ENCODE data around the gene PRKCB. TPM values are rescaled to one million over a fixed set of nuclear protein-coding genes. Genes with fewer than 3 reads are reported as not detected.

PRKCB gene
- total RNA-seq, 3 donors from 2014 or later, result 1.3 to 5.3 (median 4.7) TPM

DNA sequence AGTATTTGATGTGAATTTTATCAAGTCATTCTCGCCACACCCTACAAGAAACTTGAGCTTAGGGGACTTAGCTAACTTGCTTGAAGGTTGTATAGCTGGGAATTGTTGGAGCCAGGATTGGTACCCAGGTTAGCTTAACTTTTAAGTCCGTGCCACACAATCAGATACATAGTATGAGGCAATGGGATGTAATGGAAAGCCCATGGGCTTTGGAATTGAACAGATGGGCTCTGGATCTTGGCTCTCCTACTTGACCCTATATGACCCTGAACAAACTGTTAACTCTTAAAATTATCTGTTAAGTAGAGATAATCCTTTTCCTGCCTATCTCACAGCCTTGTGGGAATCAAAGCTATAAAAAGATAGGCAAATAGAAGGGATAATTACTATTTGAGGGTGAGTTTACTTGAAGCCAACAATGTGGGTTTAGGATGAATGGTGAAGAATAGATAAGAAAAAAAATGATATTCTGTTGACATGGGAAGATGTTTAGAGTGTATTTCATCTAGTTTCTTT, 368.4 kb downstream of the PRKCB start:
- H3K4me3 ChIP-seq, result no peak overlapping the region
- TF ChIP-seq POLR2A (IDR thresholded peaks at IDR 0.05) (no peak), POLR2AphosphoS5 (IDR thresholded peaks at IDR 0.05) (no peak)
- TF ChIP-seq, protein P1, sequence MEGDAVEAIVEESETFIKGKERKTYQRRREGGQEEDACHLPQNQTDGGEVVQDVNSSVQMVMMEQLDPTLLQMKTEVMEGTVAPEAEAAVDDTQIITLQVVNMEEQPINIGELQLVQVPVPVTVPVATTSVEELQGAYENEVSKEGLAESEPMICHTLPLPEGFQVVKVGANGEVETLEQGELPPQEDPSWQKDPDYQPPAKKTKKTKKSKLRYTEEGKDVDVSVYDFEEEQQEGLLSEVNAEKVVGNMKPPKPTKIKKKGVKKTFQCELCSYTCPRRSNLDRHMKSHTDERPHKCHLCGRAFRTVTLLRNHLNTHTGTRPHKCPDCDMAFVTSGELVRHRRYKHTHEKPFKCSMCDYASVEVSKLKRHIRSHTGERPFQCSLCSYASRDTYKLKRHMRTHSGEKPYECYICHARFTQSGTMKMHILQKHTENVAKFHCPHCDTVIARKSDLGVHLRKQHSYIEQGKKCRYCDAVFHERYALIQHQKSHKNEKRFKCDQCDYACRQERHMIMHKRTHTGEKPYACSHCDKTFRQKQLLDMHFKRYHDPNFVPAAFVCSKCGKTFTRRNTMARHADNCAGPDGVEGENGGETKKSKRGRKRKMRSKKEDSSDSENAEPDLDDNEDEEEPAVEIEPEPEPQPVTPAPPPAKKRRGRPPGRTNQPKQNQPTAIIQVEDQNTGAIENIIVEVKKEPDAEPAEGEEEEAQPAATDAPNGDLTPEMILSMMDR (IDR thresholded peaks at IDR 0.05), result no peak
- no peaks in the 10 kb centered on the region for H3K4me1 ChIP-seq
- H3K27ac ChIP-seq, result no peak overlapping the region
- intact Hi-C loops (cut with DNase I; ENCODE audit: low total_unique reads), result no loop called here
- H3K9me3 ChIP-seq, result no peaks in the 10 kb centered on the region
- DNase-seq (ENCODE audit: low spot score in 2 of 2), result no peak
- H3K36me3 ChIP-seq, result no peaks in the 10 kb centered on the region
- H3K27me3 ChIP-seq, result no peaks in the 10 kb centered on the region

DNA sequence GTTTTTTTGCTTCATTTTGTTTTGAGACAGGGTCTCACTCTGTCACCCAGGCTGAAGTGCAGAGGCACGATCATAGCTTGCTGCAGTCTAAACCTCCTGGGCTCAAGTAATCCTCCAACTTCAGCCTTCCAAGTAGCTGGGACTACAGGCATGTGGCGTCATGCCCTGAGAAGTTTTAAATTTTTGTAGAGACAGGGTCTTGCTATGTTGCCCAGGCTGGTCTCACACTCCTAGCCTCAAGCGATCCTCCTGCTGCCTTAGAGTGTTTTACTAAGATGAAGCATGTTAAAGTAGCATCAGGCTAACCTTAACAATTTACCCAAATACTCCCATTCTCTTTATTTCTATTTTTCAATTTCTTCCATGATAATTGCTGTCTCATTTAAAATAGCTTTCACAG, 371.1 kb downstream of the PRKCB start:
- intact Hi-C loops (cut with DNase I; ENCODE audit: low total_unique reads), result no loop called here
- Histone ChIP-seq H3K27ac (no peak overlapping the region), H3K4me1 (no peaks in the 10 kb centered on the region), H3K36me3 (no peaks in the 10 kb centered on the region), H3K4me3 (no peak overlapping the region), H3K9me3 (no peaks in the 10 kb centered on the region), H3K27me3 (no peaks in the 10 kb centered on the region)
- TF ChIP-seq POLR2AphosphoS5 (IDR thresholded peaks at IDR 0.05) (no peak), POLR2A (IDR thresholded peaks at IDR 0.05) (no peak)
- TF ChIP-seq, protein P1 (IDR thresholded peaks at IDR 0.05), result no peak
- no peak for DNase-seq (ENCODE audit: low spot score in 2 of 2)

- Histone ChIP-seq H3K4me1 (no peaks in the 10 kb centered on the region), H3K27me3 (no peaks in the 10 kb centered on the region), H3K4me3 (no peak overlapping the region), H3K36me3 (no peaks in the 10 kb centered on the region), H3K9me3 (no peaks in the 10 kb centered on the region), H3K27ac (no peak overlapping the region)
- no peak for DNase-seq (ENCODE audit: low spot score in 2 of 2)
- TF ChIP-seq, protein P1 (IDR thresholded peaks at IDR 0.05), result no peak
- no peak for TF ChIP-seq POLR2AphosphoS5 (IDR thresholded peaks at IDR 0.05)
- no peak for TF ChIP-seq POLR2A (IDR thresholded peaks at IDR 0.05)
- intact Hi-C loops (cut with DNase I; ENCODE audit: low total_unique reads), result no loop called here
Observed at GRCh38 chr16:24208710-24209109, 372.9 kb downstream of the PRKCB start.

DNA sequence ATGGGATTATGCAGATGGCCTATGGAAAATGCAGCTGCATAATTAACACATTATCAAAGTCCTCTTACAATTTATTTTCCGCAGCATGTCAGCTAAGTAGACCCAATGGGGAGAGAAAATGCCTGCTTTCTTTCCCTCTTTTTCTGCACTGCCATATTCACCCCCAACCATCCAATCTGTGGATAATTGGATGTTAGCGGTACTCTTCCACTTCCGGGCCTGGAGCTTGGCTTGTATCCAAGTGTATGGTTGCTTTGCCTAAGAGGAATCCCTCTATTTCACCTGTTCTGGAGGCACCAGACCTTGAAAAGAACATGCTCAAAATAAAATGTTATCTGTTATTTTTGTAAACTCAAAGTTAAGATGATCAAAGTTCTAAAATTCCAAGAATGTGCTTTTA, 379.2 kb downstream of the PRKCB start:
- TF ChIP-seq POLR2AphosphoS5 (IDR thresholded peaks at IDR 0.05) (no peak), POLR2A (IDR thresholded peaks at IDR 0.05) (no peak)
- TF ChIP-seq, protein P1 (IDR thresholded peaks at IDR 0.05), result no peak
- no peaks in the 10 kb centered on the region for H3K4me1 ChIP-seq
- no peak overlapping the region for H3K27ac ChIP-seq
- DNase-seq (ENCODE audit: low spot score in 2 of 2), result no peak
- H3K4me3 ChIP-seq, result no peak overlapping the region
- no peaks in the 10 kb centered on the region for H3K36me3 ChIP-seq
- intact Hi-C loops (cut with DNase I; ENCODE audit: low total_unique reads), result no loop called here
- H3K27me3 ChIP-seq, result no peaks in the 10 kb centered on the region
- no peaks in the 10 kb centered on the region for H3K9me3 ChIP-seq

GRCh38 chr16:24216961-24217360, 381.2 kb downstream of the PRKCB start:
- H3K27ac ChIP-seq, result no peak overlapping the region
- no peaks in the 10 kb centered on the region for H3K27me3 ChIP-seq
- no peaks in the 10 kb centered on the region for H3K4me1 ChIP-seq
- intact Hi-C loops (cut with DNase I; ENCODE audit: low total_unique reads), result no loop called here
- H3K36me3 ChIP-seq, result no peaks in the 10 kb centered on the region
- H3K9me3 ChIP-seq, result no peaks in the 10 kb centered on the region
- H3K4me3 ChIP-seq, result no peak overlapping the region
- no peak for DNase-seq (ENCODE audit: low spot score in 2 of 2)
- TF ChIP-seq, protein P1 (IDR thresholded peaks at IDR 0.05), result no peak
- TF ChIP-seq POLR2A (IDR thresholded peaks at IDR 0.05), result no peak
- no peak for TF ChIP-seq POLR2AphosphoS5 (IDR thresholded peaks at IDR 0.05)
